Activated B cell treated with CpG ODN at 0.5 μM for 24 hours (primary cell): ENCODE results near the gene ATP5IF1. TPM values are rescaled to one million over a fixed set of nuclear protein-coding genes. Genes with fewer than 3 reads are reported as not detected.
A peak's percentile ranks its signal among the peaks of the same experiment; 100 is the strongest.

Experiments used
- ATAC-seq: fragments of 200-7000 bp; cut with Tn5 transposase; one replicate; pipeline ENCODE4 v1.10.0; 2021; ENCODE audit warnings: low read depth, mild to moderate bottlenecking, moderate library complexity
- CTCF ChIA-PET: fragments of 350-600 bp; sonication (Branson Sonifier 250); formaldehyde crosslinking; loops from one replicate; lab custom pipeline; 2021; ENCODE audit warnings: antibody characterized with exemption; lab: Charles Lee
- POLR2A ChIA-PET: fragments of 350-600 bp; sonication (Branson Sonifier 250); formaldehyde crosslinking; loops from one replicate; lab custom pipeline; 2021; ENCODE audit warnings: antibody characterized with exemption; lab: Charles Lee
- DNase-seq: peaks from one replicate; pipeline ENCODE4 v3.0.0; 2022
- H3K27ac Mint-ChIP-seq: one replicate; pipeline ENCODE4 v1.8.0; 2020; ENCODE audit warnings: mixed read lengths
- H3K27me3 Mint-ChIP-seq: one replicate; pipeline ENCODE4 v1.8.0; 2021; ENCODE audit warnings: mixed read lengths
- H3K36me3 Mint-ChIP-seq: one replicate; pipeline ENCODE4 v1.8.0; 2021; ENCODE audit warnings: low read depth, mixed read lengths
- H3K4me1 Mint-ChIP-seq: one replicate; pipeline ENCODE4 v1.8.0; 2021; ENCODE audit warnings: mixed read lengths
- H3K4me3 Mint-ChIP-seq: one replicate; pipeline ENCODE4 v1.8.0; 2020; ENCODE audit warnings: mild to moderate bottlenecking, mixed read lengths
- H3K9me3 Mint-ChIP-seq: one replicate; pipeline ENCODE4 v1.8.0; 2020; ENCODE audit warnings: mixed read lengths
- intact Hi-C: fragments of 100-400 bp; cut with micrococcal nuclease; formaldehyde crosslinking; loops from one replicate; pipeline ENCODE4 v1.15.1; 2024
- total RNA-seq: library from RNA; stranded (reverse); gene quantifications from 2 replicates; pipeline ENCODE4 v1.2.3, GENCODE V29; 2022
- TF ChIP-seq, protein P1 (sequence below): fragments of 200-600 bp; IDR thresholded peaks from one replicate; pipeline ENCODE4 v1.8.0; 2022; ENCODE audit warnings: antibody characterized with exemption, mild to moderate bottlenecking

ATP5IF1 gene
- total RNA-seq, 1 donor from 2014 or later, result 87.0 TPM

DNA sequence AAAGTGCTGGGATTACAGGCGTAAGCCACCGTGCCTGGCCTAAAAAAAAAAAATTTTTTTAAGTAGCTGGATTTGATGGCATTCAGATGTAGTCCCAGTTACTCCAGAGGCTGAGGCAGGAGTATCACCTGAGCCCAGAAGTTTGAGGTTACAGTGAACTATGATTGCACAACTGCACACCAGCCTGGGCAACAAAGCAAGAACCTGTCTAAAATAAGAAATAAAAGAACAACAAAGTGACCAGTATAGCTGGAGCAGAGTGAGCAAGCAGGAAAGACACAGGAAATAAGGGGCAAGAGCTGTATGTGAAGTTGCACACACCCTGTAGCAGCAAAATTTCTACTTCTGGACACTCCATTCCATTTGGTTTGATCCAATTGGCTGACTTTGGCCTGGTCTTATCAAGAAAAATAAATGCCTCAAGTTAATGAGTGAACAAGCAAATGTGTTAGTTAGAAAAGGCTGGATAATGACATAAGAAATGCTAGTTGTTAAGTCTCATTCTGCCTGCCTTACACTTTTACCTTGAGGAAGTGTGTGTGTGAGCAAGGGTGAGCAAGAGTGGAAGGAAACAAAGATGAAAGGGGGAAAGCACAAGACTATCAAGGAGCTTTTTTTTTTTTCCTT, 7.9 kb downstream of the ATP5IF1 start:
- DNase-seq (no peak), ATAC-seq (no peak)
- H3K27me3 Mint-ChIP-seq, result no peaks in the 10 kb centered on the region
- peak overlapping the region; percentile 92 for H3K27ac Mint-ChIP-seq
- peaks cover 53% of the 10 kb centered on the region for H3K4me1 Mint-ChIP-seq
- TF ChIP-seq, protein P1, sequence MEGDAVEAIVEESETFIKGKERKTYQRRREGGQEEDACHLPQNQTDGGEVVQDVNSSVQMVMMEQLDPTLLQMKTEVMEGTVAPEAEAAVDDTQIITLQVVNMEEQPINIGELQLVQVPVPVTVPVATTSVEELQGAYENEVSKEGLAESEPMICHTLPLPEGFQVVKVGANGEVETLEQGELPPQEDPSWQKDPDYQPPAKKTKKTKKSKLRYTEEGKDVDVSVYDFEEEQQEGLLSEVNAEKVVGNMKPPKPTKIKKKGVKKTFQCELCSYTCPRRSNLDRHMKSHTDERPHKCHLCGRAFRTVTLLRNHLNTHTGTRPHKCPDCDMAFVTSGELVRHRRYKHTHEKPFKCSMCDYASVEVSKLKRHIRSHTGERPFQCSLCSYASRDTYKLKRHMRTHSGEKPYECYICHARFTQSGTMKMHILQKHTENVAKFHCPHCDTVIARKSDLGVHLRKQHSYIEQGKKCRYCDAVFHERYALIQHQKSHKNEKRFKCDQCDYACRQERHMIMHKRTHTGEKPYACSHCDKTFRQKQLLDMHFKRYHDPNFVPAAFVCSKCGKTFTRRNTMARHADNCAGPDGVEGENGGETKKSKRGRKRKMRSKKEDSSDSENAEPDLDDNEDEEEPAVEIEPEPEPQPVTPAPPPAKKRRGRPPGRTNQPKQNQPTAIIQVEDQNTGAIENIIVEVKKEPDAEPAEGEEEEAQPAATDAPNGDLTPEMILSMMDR, result no peak
- H3K36me3 Mint-ChIP-seq, result peaks cover 14% of the 10 kb centered on the region
- H3K9me3 Mint-ChIP-seq, result no peaks in the 10 kb centered on the region
- intact Hi-C loops, result loop anchor here (2.0 kb wide), 1 partner anchor 15 kb away; the partner anchor contains the start of gene SESN2
- POLR2A ChIA-PET, result interaction anchor here (0.6 to 7.9 kb wide), 8 partner anchors 8 to 1423 kb away, joined by 4 to 171 read pairs (median 24); partner anchors contain the start of genes ATP5IF1, DNAJC8, MED18 and RCC1
- H3K4me3 Mint-ChIP-seq, result peak overlapping the region; percentile 45
- CTCF ChIA-PET, result no interaction called here

GRCh38 chr1:28244549-28245251, 8.8 kb downstream of the ATP5IF1 start:
- Mint-ChIP-seq H3K9me3 (no peaks in the 10 kb centered on the region), H3K27me3 (no peaks in the 10 kb centered on the region), H3K36me3 (peaks cover 11% of the 10 kb centered on the region), H3K27ac (peak overlapping the region; percentile 92), H3K4me3 (peak overlapping the region; percentile 80), H3K4me1 (peaks cover 62% of the 10 kb centered on the region)
- no peak for DNase-seq
- ChIA-PET POLR2A (interaction anchor here (0.6 to 7.9 kb wide), 11 partner anchors 9 to 472 kb away, joined by 3 to 171 read pairs (median 5); partner anchors contain the start of genes ATP5IF1, DNAJC8, MED18 and RCC1), CTCF (interaction anchor here (0.7 kb wide), 1 partner anchor 12 kb away, joined by 3 read pairs; no protein-coding TSS in a partner anchor)
- intact Hi-C loops, result loop anchor here (2.0 to 5.0 kb wide), 8 partner anchors 14 to 938 kb away; partner anchors contain the start of genes GMEB1, SESN2, SRSF4 and STX12
- no peak for ATAC-seq
- TF ChIP-seq, protein P1, result no peak

DNA sequence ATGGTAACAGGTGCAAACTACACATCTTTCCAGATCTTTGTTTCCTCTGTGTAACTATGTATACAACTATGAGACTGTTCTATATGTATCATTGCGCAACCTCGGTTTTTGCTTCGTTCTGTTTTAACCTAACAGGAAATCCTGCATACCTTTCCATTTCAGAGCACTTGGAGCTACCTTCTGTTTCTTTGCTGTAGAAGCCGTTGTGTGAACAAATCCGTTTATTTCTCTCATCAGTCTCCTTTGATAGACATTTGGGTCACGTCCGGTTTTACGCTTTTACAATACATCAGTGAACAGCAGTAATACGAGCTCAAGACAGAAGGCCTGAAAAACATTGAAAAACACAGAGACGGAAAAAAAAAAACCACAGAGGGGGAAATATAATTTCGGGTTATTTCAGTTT, 10.5 kb downstream of the ATP5IF1 start:
- peak overlapping the region; percentile 99 for H3K27ac Mint-ChIP-seq
- POLR2A ChIA-PET, result interaction anchor here (0.6 to 7.9 kb wide), 11 partner anchors 11 to 668 kb away, joined by 3 to 171 read pairs (median 6); partner anchors contain the start of genes ATP5IF1, DNAJC8, MED18 and RCC1
- H3K9me3 Mint-ChIP-seq, result no peaks in the 10 kb centered on the region
- CTCF ChIA-PET, result interaction anchor here (1.3 kb wide), 1 partner anchor 11 kb away, joined by 3 read pairs; the partner anchor contains the start of gene ATP5IF1
- H3K4me1 Mint-ChIP-seq, result peaks cover 65% of the 10 kb centered on the region
- H3K4me3 Mint-ChIP-seq, result peak overlapping the region; percentile 99
- no peaks in the 10 kb centered on the region for H3K27me3 Mint-ChIP-seq
- TF ChIP-seq, protein P1, result no peak
- DNase-seq, result no peak
- ATAC-seq, result no peak
- H3K36me3 Mint-ChIP-seq, result peaks cover 8% of the 10 kb centered on the region
- intact Hi-C loops, result loop anchor here (2.0 to 5.0 kb wide), 10 partner anchors 14 to 936 kb away; partner anchors contain the start of genes DNAJC8, GMEB1, PHACTR4 and RCC1

- ChIA-PET POLR2A (interaction anchor here (0.9 to 7.9 kb wide), 12 partner anchors 8 to 401 kb away, joined by 3 to 171 read pairs (median 6); partner anchors contain the start of genes ATP5IF1, DNAJC8, EYA3 and MED18), CTCF (interaction anchor here (0.7 to 3.2 kb wide), 20 partner anchors 9 to 629 kb away, joined by 3 to 20 read pairs (median 6); partner anchors contain the start of genes ATP5IF1, MED18 and SESN2)
- TF ChIP-seq, protein P1, result no peak
- no peak for DNase-seq
- peak overlapping the region; percentile 99 for H3K27ac Mint-ChIP-seq
- H3K4me1 Mint-ChIP-seq, result peaks cover 61% of the 10 kb centered on the region
- H3K9me3 Mint-ChIP-seq, result no peaks in the 10 kb centered on the region
- no peak for ATAC-seq
- H3K4me3 Mint-ChIP-seq, result peak overlapping the region; percentile 99
- H3K36me3 Mint-ChIP-seq, result peaks cover 8% of the 10 kb centered on the region
- no peaks in the 10 kb centered on the region for H3K27me3 Mint-ChIP-seq
- intact Hi-C loops, result loop anchor here (1.0 to 5.0 kb wide), 16 partner anchors 11 to 935 kb away; partner anchors contain the start of genes ATP5IF1, DNAJC8, GMEB1 and MED18
Measured at GRCh38 chr1:28247612-28248272, 11.8 kb downstream of the ATP5IF1 start.
